MG63 (cell line): ENCODE results near the gene KCNJ10. TPM values are rescaled to one million over a fixed set of nuclear protein-coding genes. Genes with fewer than 3 reads are reported as not detected.
A peak's percentile ranks its signal among the peaks of the same experiment; 100 is the strongest.

Experiments used
- DNase-seq: peaks from one replicate; pipeline ENCODE4 v3.0.0-alpha.2; 2020
- H3K27me3 ChIP-seq: fragments of 250-450 bp; sonication (Bioruptor Pico); 2 replicates; pipeline ENCODE4 v1.5.1; 2020; ENCODE audit warnings: mild to moderate bottlenecking, moderate library complexity
- H3K36me3 ChIP-seq: fragments of 250-450 bp; sonication (Bioruptor Pico); 2 replicates; pipeline ENCODE4 v1.5.1; 2020; ENCODE audit warnings: mild to moderate bottlenecking, moderate library complexity
- H3K4me3 ChIP-seq: fragments of 250-450 bp; sonication (Bioruptor Pico); 2 replicates; pipeline ENCODE4 v1.5.1; 2020; ENCODE audit warnings: mild to moderate bottlenecking, moderate library complexity
- H3K9me3 ChIP-seq: fragments of 250-450 bp; sonication (Bioruptor Pico); 2 replicates; pipeline ENCODE4 v1.5.1; 2020; ENCODE audit warnings: mild to moderate bottlenecking, moderate library complexity
- total RNA-seq: library from RNA; depleted of rRNA; stranded (reverse); fragments of >200 nt; shearing (Covaris generic); gene quantifications from 2 replicates; pipeline ENCODE4 v1.2.3, GENCODE V29; 2014; ENCODE audit warnings: low replicate concordance

KCNJ10 gene
- total RNA-seq, 1 experiment from 2014 or later, result not detected

DNA sequence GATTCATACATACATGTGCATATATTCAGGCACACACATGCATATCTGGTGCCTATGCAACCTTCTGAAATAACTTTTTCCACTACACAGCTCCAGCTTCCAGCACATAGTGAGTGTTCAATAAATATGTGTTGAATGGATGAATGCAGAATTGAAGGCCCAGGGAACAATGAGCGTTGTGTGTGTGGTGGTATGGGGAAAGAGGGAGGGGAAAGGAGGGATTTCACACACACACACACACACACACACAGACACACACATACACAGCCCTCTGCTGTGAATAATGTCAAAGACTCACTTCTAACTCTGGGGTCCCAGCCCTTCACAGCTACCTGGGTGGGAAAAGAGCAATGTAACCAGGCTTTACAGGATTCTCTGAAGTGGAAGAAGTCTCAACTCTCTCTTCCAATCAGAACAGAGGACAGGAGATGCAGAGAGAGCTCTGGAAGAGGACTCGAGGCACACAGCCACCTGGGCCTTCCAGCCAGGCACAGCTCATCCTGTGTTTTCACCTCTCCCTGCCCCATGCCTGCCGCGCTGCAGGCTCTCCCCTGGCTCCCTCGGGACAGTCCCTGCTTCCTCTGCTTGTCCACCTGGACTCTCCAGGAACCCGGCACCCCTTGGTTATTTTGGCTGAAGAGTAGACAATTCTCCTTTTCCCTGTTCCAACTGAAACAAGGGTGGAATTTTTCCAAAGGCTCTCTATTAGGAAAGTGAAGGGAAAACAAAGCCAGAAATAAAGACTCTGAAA, 33.9 kb upstream of the KCNJ10 start:
- no peak for DNase-seq
- no peaks in the 10 kb centered on the region for H3K27me3 ChIP-seq
- H3K4me3 ChIP-seq, result no peak overlapping the region
- H3K9me3 ChIP-seq, result no peaks in the 10 kb centered on the region
- no peaks in the 10 kb centered on the region for H3K36me3 ChIP-seq

DNA sequence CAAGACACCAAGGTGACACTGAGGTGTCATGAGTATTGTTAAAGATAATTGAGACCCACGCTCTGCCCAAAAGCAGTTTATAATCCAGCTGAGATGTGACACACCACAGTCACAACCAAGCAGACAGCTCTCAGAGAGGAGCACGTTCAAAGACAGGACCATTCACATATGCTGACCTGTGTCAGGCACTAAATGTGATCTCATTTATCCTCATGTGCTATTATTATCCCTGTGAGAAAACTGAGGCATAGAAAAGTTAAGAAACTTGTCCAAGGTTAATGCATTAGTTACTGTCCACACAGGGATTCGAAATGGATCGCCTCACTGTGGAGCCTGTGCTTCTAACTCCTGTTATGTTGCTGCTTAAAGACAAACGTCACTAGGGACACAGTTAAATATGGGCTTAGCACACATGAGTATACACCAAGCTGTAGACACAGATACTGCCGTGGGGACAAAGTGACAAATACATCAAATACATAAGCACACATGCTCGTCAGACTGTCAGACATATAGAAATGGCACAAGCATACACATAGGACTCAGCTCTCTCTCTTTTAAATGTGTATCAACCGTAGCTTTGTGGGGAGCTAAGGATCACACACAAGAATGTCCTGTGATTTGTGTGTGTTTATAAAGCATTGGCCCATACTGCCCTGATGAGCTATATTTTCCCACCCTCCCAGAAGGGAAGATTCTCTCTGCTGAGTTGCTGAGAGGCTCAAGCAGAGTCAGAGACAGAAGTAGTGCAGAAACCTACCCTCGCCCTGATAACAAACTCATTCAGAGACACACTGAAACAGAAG, 32.0 kb upstream of the KCNJ10 start:
- DNase-seq, result no peak
- Histone ChIP-seq H3K36me3 (no peaks in the 10 kb centered on the region), H3K4me3 (no peak overlapping the region), H3K9me3 (no peaks in the 10 kb centered on the region), H3K27me3 (no peaks in the 10 kb centered on the region)

DNA sequence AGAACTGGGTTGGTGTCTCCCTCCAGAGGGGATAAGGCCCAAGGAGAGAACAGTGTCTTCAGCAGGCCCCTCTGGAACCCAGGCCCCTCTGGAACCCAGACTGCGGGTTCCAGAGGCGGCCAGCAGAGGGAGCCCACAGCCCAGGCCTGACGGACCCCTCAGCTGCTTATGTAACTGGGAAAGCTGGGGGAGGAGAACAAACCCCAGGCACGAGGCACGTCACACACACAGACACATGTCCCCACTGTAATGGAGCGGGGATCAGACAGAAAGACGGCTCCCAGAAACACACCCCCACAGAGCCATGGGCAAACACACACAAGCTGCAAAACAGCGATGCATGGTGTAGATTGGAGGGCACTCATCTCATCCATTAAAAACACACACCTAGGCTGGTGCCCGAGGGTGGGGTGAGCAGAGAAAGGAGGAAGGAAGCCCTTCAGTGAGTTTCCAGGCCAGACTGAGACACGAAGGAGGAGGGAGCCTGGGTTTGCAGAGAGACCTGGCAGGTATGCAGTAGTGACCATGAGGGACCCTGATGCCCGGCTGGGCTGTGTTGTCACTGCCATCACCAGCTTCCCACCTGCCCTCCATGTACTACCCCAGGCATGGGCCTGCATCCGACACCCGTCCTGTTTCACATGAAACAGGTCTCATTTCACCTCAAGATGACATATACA, 31.2 kb upstream of the KCNJ10 start:
- H3K9me3 ChIP-seq, result no peaks in the 10 kb centered on the region
- no peak overlapping the region for H3K4me3 ChIP-seq
- no peaks in the 10 kb centered on the region for H3K36me3 ChIP-seq
- DNase-seq, result peak; percentile 74
- no peaks in the 10 kb centered on the region for H3K27me3 ChIP-seq

DNA sequence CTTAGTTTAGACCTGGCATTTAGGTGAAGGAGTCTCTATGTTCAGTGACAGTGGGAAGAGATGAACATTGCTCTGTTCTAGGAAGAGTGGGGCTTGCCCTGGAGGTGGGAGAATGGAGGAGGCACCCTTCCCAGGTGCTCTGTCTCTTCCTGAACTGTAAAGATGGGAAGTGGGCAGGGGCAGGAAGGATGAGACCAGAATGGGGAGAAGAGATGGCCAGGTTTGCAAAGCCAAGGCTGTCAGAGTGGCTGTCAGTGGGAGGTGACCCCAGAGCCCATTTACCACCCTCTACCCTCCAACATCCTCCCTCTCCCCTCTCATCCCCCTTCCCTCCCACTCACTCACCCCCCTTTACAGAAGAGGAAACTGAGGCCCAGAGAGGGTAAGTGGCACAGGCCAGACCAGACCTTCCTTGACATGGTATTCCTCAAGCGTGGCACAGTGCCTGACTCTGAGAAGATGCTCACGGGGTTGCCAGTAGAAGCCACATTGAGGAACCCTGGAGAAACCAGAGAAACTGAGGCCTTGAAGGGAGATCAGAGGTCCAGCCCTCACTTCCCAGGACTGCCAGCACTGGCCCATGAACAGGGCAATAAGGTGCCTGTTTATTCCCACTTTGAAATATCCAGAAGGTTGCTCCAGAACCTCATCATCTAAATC, 29.9 kb upstream of the KCNJ10 start:
- no peak for DNase-seq
- H3K27me3 ChIP-seq, result no peaks in the 10 kb centered on the region

DNA sequence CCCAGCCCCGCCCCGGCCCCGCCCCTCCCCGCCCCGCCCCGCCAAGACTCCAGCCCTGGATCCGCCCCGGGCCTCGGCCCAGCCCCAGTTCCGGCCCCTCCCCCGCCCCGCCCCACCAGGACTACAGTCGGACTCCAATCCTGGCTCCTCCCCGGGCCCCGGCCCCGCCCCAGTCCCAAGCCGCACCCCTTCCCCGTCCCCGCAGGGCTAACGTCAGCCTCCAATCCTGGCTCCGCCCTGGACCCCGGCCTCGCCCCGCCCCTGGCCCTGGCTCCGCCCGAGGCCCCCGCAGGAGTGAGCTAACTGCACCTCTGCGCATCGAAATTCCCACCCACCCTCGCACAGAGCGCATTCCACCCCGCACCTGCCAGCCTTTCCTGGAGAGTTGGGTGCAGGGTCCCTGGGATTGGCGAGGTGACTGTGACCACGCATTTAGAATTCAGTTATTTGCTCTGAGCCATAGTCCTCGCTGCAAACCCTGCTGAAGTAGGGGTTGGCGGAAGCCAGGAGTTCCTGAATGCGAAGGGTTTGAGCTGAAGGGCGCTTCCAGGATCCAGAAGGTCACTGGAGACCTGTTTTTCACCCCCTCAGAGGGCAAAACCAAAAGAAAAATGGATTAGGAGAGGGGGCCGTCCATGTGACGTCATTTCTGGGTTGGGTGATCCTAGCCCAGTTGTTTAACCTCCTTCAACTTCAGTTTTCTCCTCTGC, 29.0 kb upstream of the KCNJ10 start:
- no peaks in the 10 kb centered on the region for H3K27me3 ChIP-seq
- peak; percentile 96 for DNase-seq

More for the DNA sequence above, 29.9 kb upstream of the KCNJ10 start:
- Histone ChIP-seq H3K36me3 (no peaks in the 10 kb centered on the region), H3K9me3 (no peaks in the 10 kb centered on the region), H3K4me3 (no peak overlapping the region)

DNA sequence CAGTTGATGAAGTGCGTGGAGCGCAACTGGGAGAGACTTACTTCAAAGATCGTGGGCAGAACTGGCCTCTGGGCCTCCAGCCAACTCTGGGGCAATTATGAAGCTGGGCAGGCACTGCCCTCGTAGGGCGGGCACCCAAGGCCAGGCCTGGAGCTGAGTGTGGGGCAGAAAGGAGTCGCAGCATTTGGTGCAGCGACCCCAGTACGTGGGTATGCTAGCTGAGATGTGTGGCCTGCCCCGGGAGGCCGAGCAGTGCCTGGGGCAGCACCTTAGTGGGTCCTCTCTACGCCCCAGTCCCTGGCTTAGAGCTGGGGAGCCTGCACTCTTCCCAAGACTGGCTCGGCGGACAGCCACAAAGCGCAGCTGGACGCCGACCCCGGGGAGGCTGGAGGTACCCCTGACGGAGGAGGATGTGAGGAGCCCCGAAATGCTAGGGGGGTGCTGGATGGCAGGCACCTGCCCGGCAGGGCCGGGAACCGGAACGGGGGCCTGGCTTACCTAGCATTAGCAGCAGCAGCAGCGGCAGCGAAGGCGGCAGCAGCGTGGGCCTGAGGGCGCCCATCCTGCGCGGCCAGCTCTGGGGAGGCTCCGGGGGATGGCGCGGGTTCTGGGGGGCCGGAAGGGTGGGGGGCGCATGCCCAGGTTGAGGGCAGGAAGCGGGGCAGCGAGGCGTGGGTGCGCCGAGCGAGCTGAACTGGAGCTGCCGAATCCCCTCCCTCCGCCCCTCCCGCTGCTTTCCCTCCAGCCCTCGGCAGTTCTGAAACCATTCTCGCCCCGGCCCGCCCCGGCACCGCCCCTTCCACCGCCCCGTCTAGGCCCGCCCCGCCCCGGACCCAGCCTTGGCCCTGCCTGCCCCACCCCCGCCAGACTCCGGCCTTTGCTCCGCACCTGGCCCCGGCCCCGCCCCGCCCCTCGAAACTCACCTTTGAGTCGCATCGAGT, 28.2 kb upstream of the KCNJ10 start, which contains the start of gene IGSF8:
Gene IGSF8, minus strand, starts transcription at position 709 of the 941 bp plus-strand sequence. Its CDS starts 147 bp downstream, at position 562.
- peak; percentile 90 for DNase-seq

More for the DNA sequence above, 29.0 kb upstream of the KCNJ10 start:
- Histone ChIP-seq H3K4me3 (peak overlapping the region; percentile 48), H3K9me3 (no peaks in the 10 kb centered on the region), H3K36me3 (no peaks in the 10 kb centered on the region)

DNA sequence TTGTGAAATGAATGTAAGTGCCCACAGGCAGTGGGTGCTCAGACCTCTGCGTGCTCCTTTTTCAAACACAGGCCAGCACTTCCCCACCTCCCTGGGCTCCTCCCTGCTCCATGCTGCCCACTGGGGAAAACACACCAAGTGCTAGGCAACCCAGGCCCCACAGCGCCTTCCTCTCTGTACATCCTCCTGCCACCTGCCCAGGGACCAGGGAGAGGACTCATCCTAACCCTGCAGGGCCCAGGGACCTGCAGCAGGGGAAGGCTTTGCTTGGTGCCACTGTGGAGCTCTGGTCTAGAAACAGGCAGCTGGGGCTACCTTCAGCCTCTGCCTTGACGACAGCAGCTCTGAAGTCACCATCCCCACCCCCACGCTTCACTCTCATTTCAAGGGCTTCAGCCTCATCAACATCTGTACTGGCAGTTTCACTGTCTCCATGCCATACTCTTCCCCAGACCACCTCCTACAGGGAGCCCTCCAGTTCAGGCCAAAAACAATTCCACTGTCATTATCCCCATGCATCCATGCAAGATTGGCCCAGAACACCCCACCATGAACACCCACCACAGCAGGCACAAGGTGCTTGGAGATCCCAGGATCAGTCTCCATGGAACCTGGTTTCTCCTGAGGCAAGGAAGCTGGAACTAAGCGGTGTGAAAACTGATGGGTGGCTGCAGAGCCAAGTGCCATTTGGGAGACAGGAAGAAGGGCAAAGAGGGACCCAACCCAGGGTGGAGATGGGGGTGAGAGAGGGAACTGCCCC, 27.4 kb upstream of the KCNJ10 start:
- H3K36me3 ChIP-seq, result no peaks in the 10 kb centered on the region
- H3K4me3 ChIP-seq, result peak overlapping the region; percentile 72
- DNase-seq, result no peak
- H3K27me3 ChIP-seq, result no peaks in the 10 kb centered on the region
- no peaks in the 10 kb centered on the region for H3K9me3 ChIP-seq

More for the DNA sequence above, 28.2 kb upstream of the KCNJ10 start, which contains the start of gene IGSF8:
- Histone ChIP-seq H3K9me3 (no peaks in the 10 kb centered on the region), H3K36me3 (no peaks in the 10 kb centered on the region), H3K4me3 (peak within 1 kb of the TSS; percentile 72), H3K27me3 (no peaks in the 10 kb centered on the region)

DNA sequence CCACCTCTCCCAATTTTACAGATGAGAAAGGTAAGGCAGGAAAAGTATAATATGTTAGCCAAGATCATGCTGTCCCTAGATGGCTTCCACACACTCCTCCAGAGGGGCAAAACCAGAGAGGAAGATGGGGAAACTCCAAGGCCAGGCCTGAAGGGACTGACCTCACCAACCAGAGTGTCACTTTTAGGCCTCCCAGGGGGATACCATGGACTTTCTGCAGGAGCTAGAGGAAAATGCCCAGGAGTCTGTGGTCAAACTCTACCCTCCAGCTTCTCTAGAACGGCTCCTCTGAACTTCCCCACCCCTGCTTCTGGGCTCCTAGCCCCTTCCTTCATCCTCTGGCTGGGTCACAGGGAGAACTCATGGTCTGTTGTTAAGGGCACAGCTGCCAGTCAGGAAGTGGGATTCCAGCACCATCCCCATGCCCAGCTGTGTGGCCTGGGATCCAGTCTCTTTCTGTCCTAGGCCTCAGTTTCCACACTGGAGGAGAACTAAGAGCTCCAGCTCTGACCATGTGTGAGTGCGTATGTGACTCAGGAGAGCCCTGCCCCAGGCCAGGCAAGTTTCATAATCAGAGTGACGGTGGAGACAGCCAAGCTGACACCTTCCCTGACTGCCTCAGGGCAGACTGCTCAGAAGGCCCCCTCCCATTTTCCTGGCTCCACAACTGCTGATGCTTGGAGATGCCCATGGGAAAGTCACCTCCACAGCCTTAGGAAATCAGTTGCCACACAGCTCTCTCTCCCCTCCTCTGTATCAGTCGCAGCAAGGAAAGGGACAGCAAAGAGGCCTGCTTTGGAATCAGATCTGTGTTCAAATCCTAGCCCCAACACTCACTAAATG, 26.5 kb upstream of the KCNJ10 start:
- no peak overlapping the region for H3K4me3 ChIP-seq
- H3K27me3 ChIP-seq, result no peaks in the 10 kb centered on the region
- H3K36me3 ChIP-seq, result no peaks in the 10 kb centered on the region
- no peaks in the 10 kb centered on the region for H3K9me3 ChIP-seq
- DNase-seq, result no peak

DNA sequence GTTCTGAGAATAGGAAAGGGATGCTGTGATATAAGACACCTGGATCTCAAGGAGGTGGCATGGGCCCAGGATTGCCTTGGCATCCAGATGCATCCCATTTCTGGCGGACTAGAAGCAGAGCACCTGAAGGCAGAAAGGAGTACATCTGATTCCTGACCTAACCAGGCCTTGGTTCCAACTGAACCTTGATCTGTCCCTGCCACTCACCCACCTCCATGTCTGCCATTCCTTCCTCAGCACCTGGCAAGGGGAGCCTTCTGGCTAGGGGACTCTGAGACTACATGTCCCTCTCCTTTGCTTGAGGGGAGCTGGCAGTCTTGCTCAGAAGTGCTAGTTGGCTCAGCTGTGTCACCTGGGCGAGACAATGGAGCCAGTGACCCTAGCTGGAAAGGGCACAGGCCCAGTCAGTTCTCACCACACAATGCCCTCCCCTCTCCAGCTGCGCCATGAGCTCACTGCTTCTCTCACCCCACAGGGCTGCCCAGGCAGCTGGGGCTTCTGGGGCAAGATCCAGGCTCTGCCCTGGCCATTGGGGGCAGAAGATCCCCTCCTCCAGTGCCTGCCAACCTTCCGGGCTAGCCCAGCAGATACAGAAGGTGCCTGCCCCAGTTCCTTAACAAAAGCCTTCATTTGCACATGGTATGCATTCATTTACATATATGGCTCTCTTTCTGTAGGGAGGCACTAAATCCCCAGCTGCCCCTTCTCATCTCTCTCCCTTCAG, 25.6 kb upstream of the KCNJ10 start:
- Histone ChIP-seq H3K27me3 (no peaks in the 10 kb centered on the region), H3K36me3 (no peaks in the 10 kb centered on the region), H3K9me3 (no peaks in the 10 kb centered on the region), H3K4me3 (no peak overlapping the region)
- DNase-seq, result no peak

DNA sequence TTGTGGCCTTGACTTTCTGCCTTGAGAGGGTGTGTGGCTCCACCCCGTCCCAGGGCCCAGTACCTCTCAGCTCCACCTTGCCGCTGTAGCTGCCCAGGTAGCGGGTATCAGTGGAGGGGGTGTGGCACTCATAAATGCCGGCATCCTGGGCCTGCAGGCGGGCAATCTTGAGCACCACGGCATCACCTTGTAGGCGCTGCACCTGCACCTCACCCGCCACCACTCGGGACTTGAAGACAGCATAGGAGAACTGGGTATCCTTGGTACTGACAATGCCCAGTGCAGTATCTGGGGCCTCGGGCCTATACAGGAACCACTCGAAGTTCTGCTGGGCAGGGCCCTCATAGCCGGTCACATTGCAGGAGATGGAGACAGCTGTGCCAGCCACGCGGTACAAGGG, 24.8 kb upstream of the KCNJ10 start:
- Histone ChIP-seq H3K27me3 (no peaks in the 10 kb centered on the region), H3K36me3 (no peaks in the 10 kb centered on the region), H3K4me3 (no peak overlapping the region), H3K9me3 (no peaks in the 10 kb centered on the region)
- no peak for DNase-seq

DNA sequence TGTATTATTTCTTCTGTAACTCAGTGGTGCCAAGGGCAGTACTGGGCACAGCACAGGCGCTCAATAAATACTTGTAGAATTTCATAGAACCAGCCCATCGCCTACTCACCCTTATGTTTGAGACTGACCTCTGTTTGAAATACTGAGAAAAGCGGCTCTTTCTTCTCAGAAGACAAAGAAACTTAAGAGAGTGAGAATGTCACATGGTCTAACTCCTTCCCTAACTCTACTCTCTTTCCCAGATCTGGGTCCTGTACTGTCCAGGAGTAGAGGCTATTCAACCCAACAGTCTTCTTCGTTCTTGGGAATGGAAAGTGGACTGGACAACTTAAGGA, 24.3 kb upstream of the KCNJ10 start:
- Histone ChIP-seq H3K9me3 (no peaks in the 10 kb centered on the region), H3K4me3 (no peak overlapping the region), H3K27me3 (no peaks in the 10 kb centered on the region), H3K36me3 (no peaks in the 10 kb centered on the region)
- no peak for DNase-seq

DNA sequence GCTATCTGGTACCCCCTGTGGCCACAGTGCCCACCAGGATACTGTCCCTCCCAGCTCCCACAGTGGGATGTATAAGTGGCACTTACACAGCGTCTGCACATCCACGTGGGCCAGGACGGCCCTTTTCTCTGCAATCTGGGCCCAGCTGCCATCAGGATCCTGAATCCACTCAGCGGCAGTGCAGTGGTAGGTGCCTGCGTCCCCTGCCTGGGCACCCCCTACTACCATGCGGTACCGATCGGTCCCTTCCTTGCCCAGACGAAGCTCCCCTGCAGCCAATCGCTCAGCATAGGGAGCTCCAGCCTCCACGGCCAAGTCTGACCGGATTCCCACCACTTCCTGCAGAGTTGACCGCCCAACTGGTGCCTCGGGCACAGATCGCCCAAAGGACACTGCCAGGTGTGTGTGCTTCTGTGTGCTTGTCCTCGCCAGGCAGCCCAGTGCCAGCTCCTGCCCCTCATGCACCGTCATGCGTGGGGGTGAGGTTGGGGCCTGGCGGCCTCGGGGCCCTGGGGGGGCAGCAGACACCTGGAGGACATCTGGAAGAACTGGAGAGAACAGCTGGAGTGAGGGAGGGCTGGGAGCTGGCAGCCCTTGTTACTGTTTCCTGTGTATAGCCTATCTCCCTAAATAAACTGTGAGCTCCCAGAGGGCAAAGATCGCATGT, 23.8 kb upstream of the KCNJ10 start:
- no peak overlapping the region for H3K4me3 ChIP-seq
- no peaks in the 10 kb centered on the region for H3K9me3 ChIP-seq
- no peaks in the 10 kb centered on the region for H3K36me3 ChIP-seq
- no peak for DNase-seq
- H3K27me3 ChIP-seq, result no peaks in the 10 kb centered on the region

DNA sequence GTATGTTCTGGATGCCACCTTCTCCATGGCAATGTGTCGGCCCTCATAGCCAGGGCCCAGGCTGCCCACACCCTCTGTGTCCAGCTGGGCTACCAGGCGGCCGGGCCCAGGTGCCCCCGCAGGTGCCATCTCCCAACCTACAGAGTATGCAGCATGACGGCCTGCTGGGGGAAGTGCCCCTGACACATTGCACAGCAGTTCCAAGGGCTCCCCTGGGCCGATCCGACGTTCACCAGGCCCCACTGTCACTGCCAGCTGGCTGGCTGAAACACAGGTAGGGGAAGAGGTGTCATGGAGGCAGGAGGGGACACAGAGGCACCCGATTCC, 23.1 kb upstream of the KCNJ10 start:
- no peaks in the 10 kb centered on the region for H3K9me3 ChIP-seq
- H3K36me3 ChIP-seq, result no peaks in the 10 kb centered on the region
- H3K27me3 ChIP-seq, result no peaks in the 10 kb centered on the region

More for the DNA sequence above, 23.1 kb upstream of the KCNJ10 start:
- no peak overlapping the region for H3K4me3 ChIP-seq
- no peak for DNase-seq
